Omental fat pad (tissue), 4 donors: ENCODE results near the gene ADA. TPM values are rescaled to one million over a fixed set of nuclear protein-coding genes. Genes with fewer than 3 reads are reported as not detected.

Source experiments
- ATAC-seq: fragments of 150-250 bp; one replicate; pipeline ENCODE4 v1.9.1; 2016; ENCODE audit warnings: mild to moderate bottlenecking, moderate library complexity; ENCODE audit not compliant: low FRiP score
- DNase-seq: peaks from one replicate; pipeline ENCODE4 v3.0.0-alpha.2; 2019; ENCODE audit warnings: low spot score
- CTCF ChIP-seq, 3 donors: fragments of 450-650 bp; IDR thresholded peaks; one replicate each; pipeline ENCODE4 v1.5.1; 2016 to 2017; ENCODE audit warnings: antibody characterized with exemption in 3 of 3, mild to moderate bottlenecking in 3 of 3, moderate library complexity in 2 of 3
- total RNA-seq, 4 donors: library from RNA; depleted of rRNA; stranded (reverse); fragments of >200 nt; gene quantifications; one replicate each; pipeline ENCODE4 v1.1.0, GENCODE V29; 2016

Gene ADA
- total RNA-seq, 4 donors from 2014 or later, result 11.5 to 62.6 (median 15.4) TPM

- ATAC-seq, result no peak
- no peak for TF ChIP-seq CTCF (IDR thresholded peaks at IDR 0.05)
- no peak for DNase-seq
Observed at GRCh38 chr20:44570367-44570766, 81.1 kb downstream of the ADA start.

Other genes starting within 250 kb of the ADA start
- gene TTPAL, start 175.8 kb downstream of the ADA start, total RNA-seq, result 10 to 100 TPM; 14.5 to 40.8 (median 23.6) TPM
- gene SERINC3, start 129.6 kb downstream of the ADA start, total RNA-seq, result 100 to 1,000 TPM; 102 to 157 (median 121) TPM
- gene PKIG, start 69.1 kb downstream of the ADA start, total RNA-seq, result 100 to 1,000 TPM in 3 of 4 donors, 10 to 100 TPM in 1; 90.8 to 133 (median 118) TPM
- gene CCN5, start 63.7 kb upstream of the ADA start, total RNA-seq, result 10 to 100 TPM; 25.9 to 81.7 (median 61.3) TPM
- 10 to 100 TPM in 1 of 4 donors, 1 to 10 TPM in 3; 6.3 to 10.0 (median 9.0) TPM for gene KCNK15, start 94.2 kb upstream of the ADA start, total RNA-seq
- under 1 TPM; 0.60 to 0.88 (median 0.72) TPM for gene RIMS4, start 158.8 kb upstream of the ADA start, total RNA-seq
- gene YWHAB, start 234.0 kb upstream of the ADA start, total RNA-seq, result 100 to 1,000 TPM; 114 to 153 (median 143) TPM